Stimulated activated CD8-positive, alpha-beta memory T cell treated with anti-CD3 and anti-CD28 coated beads, Interleukin-4, amount 100 ng/mL, for 1 hour (primary cell): ENCODE measurements around the gene CFDP1.
"Not testable (repeated sequence)": the region's sequence is repeated elsewhere in the genome, so short reads cannot be mapped to it uniquely, and the experiment has no call there.

ENCODE experiments used
- DNase-seq, 2 donors: peaks; one replicate each; pipeline ENCODE4 v3.0.0-alpha.2; 2020; ENCODE audit warnings: low read depth in 2 of 2, low spot score in 1 of 2

Gene CFDP1

DNA sequence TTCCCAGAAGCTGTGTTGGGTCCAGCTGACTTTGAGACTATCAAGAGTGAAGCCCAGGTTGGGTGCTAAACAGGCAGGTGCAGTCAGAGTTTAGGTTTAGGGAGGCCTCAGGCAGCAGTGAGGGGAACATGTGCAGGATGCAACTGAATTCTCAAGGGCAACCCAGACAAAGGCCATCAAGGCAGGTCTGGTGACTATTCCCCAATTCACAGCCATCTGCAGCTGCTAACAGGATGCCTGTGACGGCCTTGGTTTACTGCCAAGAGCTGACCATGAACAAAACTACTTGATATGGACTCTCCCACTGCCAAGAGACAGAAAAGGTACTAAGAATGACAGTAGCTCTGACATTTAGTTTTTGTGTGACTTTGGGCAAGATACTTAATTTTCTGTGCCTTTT is 136.7 kb downstream of the CFDP1 start:
- DNase-seq = no peak

DNA sequence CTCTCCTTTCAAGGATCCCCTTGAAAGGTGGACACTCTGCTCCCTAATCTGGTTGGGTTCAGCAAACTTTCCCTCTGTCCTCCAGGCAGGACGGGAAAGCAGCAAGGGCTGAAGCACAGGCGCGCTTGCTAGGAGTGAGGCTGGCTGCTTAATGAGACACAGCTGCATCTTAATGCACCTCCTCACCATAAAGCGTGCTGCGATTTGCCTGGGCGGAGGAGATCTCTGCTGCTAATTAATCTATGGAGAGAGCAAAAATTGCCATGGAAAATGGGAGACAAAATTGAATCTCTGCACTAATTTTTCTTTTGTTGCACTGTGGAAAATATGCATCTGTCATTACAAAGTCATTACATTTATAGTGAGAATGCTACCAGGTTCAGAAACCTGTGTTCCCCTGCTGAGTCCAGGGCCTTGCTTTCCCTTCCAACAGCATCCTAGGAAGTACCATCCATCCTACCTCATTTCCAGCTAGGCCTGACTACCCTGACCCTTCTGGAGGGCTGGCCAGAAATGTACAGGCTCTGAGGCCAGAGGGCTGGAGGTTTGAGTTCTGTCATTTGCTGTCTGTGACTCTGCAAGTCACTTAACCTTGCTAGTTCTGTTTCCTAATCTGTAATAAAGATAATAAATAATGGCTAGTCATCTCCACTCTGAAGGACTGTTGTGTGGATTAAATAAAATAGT is 138.4 kb downstream of the CFDP1 start:
- no peak for DNase-seq

DNA sequence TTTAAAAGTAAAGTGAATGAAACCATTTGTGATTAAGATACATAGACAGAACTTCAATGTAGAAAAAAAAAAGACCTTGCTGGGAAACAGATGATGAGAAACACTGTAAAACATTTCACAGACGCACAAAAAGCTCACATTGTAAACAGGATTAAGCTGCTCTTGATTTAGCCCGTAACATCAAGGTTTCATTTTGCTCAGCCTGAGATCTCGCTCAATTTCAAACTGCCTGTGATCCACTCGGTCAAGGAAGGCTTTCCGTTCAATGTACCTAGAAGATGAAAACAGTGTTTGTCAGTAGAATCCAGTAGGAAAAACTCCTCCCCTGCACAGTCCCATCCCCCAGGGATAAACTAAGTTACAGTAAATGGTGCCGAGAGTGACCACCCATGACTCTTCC is 139.5 kb downstream of the CFDP1 start:
- no peak for DNase-seq

- DNase-seq = no peak
These were observed 140.1 kb downstream of the CFDP1 start for GRCh38 chr16:75293173-75293572.

DNA sequence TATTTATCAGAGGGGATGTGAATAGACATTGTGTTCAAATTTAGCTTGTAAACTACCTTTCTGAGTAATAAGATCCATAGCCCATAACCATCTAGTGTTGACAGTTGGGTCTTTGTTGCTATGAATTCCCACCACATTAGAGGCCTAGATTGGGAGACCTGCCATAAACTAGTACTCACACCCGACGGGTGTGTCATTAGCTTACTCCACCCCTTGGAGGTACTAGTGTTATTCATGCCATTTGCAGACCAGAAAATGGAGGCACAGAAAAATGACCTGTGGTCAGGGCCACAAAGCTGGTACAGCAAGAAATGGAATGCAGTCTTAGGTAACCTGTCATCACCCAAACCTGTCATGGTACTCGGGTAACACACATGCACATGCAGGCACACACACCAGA is 140.6 kb downstream of the CFDP1 start:
- DNase-seq = no peak

- DNase-seq = no peak
These were observed 144.1 kb downstream of the CFDP1 start for GRCh38 chr16:75289189-75289588.

DNA sequence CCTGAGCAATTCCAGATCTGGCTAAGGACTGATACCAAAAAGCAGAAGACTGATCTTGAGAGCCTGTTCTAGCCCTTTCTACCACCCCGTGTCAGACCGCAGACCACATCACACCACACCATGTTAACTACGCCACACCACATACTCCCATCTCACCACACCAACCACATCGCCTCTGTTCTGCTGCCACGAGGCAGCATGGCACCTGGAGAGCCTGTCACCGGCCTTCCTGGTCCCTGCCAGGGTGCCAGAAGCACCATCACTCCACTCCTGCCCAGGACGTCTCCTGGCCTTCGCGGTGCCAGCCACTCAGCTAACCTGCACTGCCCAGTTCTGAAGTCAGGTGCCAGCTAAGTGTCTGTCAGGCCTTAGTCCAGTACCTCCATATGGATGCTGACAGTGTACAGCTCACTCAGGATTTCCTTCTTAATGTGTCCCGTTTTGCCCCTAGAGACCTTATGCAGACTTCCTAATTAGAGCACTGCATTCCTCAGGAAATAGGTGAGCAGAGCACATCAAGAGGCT is 144.6 kb downstream of the CFDP1 start:
- DNase-seq = peak in 1 of 2 donors; percentile 35

GRCh38 chr16:75288181-75288580 is 145.1 kb downstream of the CFDP1 start:
- DNase-seq = no peak

GRCh38 chr16:75287708-75288107 is 145.6 kb downstream of the CFDP1 start:
- no peak for DNase-seq

- DNase-seq = no peak
These were observed 146.9 kb downstream of the CFDP1 start for GRCh38 chr16:75286389-75286788.

DNA sequence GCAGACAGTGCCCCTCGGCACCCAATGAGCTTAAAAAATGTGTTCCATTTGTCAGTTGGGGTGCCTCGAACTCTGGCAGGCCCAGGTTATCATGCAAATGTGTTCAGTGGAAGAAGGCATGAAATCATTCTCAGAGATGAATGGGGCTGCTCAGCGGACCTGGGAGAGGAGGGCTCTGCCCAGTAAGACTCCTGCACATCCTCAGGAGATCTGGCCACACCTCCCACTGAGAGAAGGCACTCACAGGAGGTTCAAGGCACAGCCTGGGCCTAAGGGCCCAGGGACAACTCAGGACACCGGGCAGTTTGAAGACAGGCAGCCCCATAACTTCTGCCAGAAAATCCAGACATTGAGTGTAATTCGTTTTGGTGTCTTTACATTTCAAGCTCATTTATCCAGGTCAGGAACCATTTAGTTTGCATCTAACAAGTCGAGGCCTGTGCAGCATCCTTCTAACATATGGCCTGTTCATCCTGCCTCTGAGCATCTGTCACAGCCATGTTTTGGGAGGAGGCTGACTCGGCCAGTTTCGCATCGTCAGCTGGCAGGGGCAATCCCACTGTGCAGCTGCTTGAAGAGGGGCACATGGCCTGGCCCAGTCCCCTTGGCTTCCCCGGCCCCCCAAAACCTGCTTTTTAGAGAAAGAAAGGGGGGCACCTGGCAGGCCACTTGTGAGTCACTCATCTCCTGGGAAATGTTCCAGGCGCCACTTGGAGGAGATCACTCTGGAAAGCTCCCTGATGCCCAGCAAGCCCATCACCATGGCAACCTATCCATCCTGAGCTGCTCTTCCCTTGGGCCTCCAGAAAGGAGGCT is 150.6 kb downstream of the CFDP1 start:
- no peak for DNase-seq

GRCh38 chr16:75281826-75282225 is 151.5 kb downstream of the CFDP1 start:
- no peak for DNase-seq

GRCh38 chr16:75281009-75281408 is 152.3 kb downstream of the CFDP1 start:
- DNase-seq = not testable (repeated sequence)

- DNase-seq = no peak
These were observed 152.9 kb downstream of the CFDP1 start for GRCh38 chr16:75280331-75280804.

- no peak for DNase-seq
These were observed 154.0 kb downstream of the CFDP1 start for GRCh38 chr16:75279305-75279704.

DNA sequence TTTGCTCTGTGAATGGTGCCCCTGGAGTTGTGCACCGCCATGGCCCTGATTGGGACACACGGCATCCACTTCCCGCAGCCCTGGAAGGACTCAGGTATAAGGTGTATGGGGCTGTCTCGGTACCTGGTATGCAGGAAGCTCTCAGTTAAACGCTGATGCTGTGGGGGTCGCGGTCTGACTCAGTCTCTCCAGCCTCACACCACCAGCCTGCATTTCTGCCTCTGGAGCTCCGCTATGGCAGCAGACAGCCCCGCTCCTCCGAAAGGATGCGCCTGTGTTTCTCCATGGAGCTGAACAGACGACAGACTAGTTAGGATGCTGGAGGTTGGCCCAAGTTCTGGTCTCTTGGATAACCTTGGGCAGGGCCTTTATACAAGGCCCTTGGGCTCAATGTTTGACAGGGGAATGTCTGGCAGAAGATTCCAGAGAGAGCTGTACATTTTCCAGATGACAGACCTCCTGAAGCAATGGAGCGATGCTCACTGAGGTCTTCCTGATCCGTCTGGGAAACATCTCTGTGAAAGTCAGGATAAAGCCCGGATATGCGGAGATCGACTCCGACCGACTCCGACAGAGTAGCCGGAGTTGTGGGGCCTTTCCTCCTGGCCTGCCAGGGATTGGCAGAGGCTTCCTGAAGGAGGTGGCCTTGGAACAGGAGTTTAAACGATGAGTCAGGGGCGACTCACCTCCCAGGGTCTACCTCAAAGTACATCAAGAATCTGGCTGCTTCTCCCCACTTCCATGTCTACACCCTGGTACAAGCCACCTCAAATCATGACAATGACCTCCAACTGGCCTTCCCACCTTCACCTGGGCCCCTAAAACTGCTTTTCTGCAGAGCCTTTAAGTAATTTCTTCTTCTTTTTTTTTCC is 160.0 kb downstream of the CFDP1 start:
- DNase-seq = no peak

DNA sequence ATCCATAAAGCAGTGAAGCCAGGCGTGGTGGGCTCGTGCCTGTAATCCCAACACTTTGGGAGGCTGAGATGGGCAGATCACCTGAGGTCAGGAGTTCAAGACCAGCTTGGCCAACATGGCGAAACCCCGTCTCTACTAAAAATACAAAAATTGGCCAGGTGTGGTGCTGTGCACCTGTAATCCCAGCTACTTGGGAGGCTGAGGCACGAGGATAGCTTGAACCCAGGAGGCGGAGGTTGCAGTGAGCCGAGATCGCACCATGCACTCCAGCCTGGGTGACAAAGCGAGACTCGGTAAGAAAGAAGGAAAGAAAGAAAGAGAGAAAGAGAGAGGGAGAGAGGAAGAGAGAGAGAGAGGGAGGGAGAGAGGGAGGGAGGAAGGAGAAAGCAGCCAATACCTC is 160.7 kb downstream of the CFDP1 start:
- not testable (repeated sequence) for DNase-seq

- DNase-seq = no peak
These were observed 161.2 kb downstream of the CFDP1 start for GRCh38 chr16:75272097-75272551.

DNA sequence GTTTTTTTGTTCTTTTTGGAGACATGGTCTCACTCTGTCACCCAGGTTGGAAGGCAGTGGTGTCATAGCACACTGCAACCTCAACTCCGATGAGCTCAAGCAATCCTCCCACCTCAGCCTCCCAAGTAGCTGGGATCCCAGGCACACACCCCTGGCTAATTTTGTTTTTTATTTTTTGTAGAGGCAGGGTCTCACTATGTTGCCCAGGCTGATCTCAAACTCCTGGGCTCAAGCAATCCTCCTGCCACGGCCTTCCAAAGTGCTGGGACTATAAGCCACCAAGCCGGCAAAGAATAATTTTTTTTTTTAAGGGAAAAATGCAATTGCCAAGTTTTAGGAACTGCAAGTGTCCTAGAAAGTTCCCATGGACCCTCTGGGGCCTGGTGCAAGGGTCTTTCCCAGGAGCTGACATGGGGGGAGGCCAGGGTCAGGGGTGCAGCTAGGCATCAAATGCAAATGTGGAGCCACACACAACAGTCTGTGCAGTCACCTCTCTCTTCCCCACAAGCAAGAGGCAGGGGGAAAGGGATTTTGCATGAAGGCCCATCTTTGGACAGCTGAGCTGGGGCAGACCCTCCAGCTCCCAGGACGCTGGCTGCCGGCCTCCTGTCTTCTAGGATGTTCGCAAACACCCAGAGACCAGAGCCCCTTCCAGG is 161.7 kb downstream of the CFDP1 start:
- DNase-seq = no peak

DNA sequence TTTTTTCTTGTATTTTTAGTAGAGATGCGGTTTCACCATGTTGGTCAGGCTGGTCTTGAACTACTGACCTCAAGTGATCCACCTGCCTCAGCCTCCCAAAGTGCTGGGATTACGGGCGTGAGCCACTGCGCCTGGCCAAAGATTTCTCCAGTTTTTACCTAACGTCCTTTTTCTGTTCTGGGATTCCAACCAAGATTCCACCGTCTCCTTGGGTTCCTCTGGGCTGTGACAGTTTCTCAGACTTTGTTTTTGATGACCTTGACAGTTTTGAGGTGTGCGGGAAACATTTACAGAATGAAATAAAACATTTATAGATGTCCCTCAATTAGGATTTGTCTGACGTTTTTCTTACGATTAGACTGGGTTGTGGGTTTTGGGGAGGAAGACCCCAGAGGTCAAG is 163.9 kb downstream of the CFDP1 start:
- not testable (repeated sequence) for DNase-seq
